Keratinocyte (primary cell): ENCODE measurements around the gene TMUB2. TPM values are rescaled to one million over a fixed set of nuclear protein-coding genes. Genes with fewer than 3 reads are reported as not detected.
A peak's percentile ranks its signal among the peaks of the same experiment; 100 is the strongest.

Experiments used
- DNase-seq: peaks from one replicate; pipeline ENCODE4 v3.0.0-alpha.2; 2011; ENCODE audit warnings: low read depth, missing footprints, low spot score
- FAIRE-seq: peaks from 2 replicates; lab custom pipeline; 2011; peaks lifted over from hg19 to GRCh38; lab: Jason Lieb, UNC
- H2AFZ ChIP-seq: 2 replicates; pipeline ENCODE4 v1.6.0; 2012; ENCODE audit warnings: low read length, control low read depth, inconsistent platforms; ENCODE audit not compliant: control insufficient read depth
- H3K27ac ChIP-seq: 2 replicates; pipeline ENCODE4 v1.5.1; 2011; ENCODE audit warnings: low read length; ENCODE audit not compliant: control insufficient read depth, insufficient read depth
- H3K27me3 ChIP-seq: 3 replicates; pipeline ENCODE4 v1.6.0; 2011; ENCODE audit warnings: low read length; ENCODE audit not compliant: control insufficient read depth, insufficient read depth; ENCODE audit errors: extremely low read depth
- H3K36me3 ChIP-seq, 2 experiments: 2 replicates in 1 of 2; 3 replicates in 1 of 2; pipeline ENCODE4 v1.5.1; 2011; ENCODE audit warnings: low read length in 2 of 2, mild to moderate bottlenecking in 1 of 2; ENCODE audit not compliant: control insufficient read depth in 2 of 2, insufficient read depth in 2 of 2; ENCODE audit errors: extremely low read depth in 1 of 2
- H3K4me1 ChIP-seq: 3 replicates; pipeline ENCODE4 v1.5.1; 2011; ENCODE audit warnings: low read length; ENCODE audit not compliant: control insufficient read depth, insufficient read depth; ENCODE audit errors: extremely low read depth
- H3K4me2 ChIP-seq: 3 replicates; pipeline ENCODE4 v1.6.0; 2011; ENCODE audit warnings: low read depth, low read length; ENCODE audit not compliant: control insufficient read depth, insufficient read depth; ENCODE audit errors: extremely low read depth
- H3K4me3 ChIP-seq, 3 experiments: fragments of 200-600 bp in 1 of 3; sonication (generic) in 1 of 3; 2 replicates in 2 of 3; 3 replicates in 1 of 3; pipeline ENCODE4 v1.5.1; 2011 to 2016; ENCODE audit warnings: low read length in 3 of 3, mild to moderate bottlenecking in 3 of 3, control low read depth in 2 of 3, inconsistent platforms in 1 of 3, low read depth in 1 of 3, mixed read lengths in 1 of 3, mixed run types in 1 of 3, moderate library complexity in 1 of 3; ENCODE audit not compliant: control insufficient read depth in 2 of 3, insufficient read depth in 2 of 3; ENCODE audit errors: extremely low read depth in 1 of 3
- H3K79me2 ChIP-seq: 2 replicates; pipeline ENCODE4 v1.6.0; 2012; ENCODE audit warnings: low read length; ENCODE audit not compliant: control insufficient read depth, insufficient read depth
- H3K9ac ChIP-seq: 3 replicates; pipeline ENCODE4 v1.6.0; 2011; ENCODE audit warnings: low read length; ENCODE audit not compliant: control insufficient read depth, insufficient read depth; ENCODE audit errors: extremely low read depth
- H3K9me1 ChIP-seq: 3 replicates; pipeline ENCODE4 v1.6.0; 2011; ENCODE audit warnings: low read length; ENCODE audit not compliant: control insufficient read depth, insufficient read depth; ENCODE audit errors: extremely low read depth
- H3K9me3 ChIP-seq: 2 replicates; pipeline ENCODE4 v1.5.1; 2012; ENCODE audit warnings: low read depth, low read length; ENCODE audit not compliant: control insufficient read depth
- H4K20me1 ChIP-seq: 3 replicates; pipeline ENCODE4 v1.6.0; 2011; ENCODE audit warnings: low read length; ENCODE audit not compliant: control insufficient read depth, insufficient read depth; ENCODE audit errors: extremely low read depth
- EZH2 ChIP-seq: IDR thresholded peaks from one replicate; pipeline ENCODE4 v1.6.1; 2012; ENCODE audit warnings: inconsistent platforms, mild to moderate bottlenecking, low read length, moderate library complexity
- dilution Hi-C: fragments of 300-500 bp; cut with MboI; formaldehyde crosslinking; loops from one replicate; pipeline ENCODE4 v1.7.0; 2020; ENCODE audit warnings: low sequenced_read_pairs; ENCODE audit not compliant: extremely low pct_ligation_motif_present
- polyA plus RNA-seq, 5 experiments: library from polyadenylated mRNA; depleted of rRNA in 3 of 5; stranded (reverse) in 3 of 5; stranded (forward) in 1 of 5; unstranded in 1 of 5; fragments of >200 nt; gene quantifications; 1 replicate in 1 of 5; 2 replicates in 3 of 5; 3 replicates in 1 of 5; pipeline versions ENCODE4 v1.2.1 to v1.2.3, GENCODE V29; 2011 to 2012; ENCODE audit warnings: missing spikeins in 2 of 5, low read depth in 1 of 5, low replicate concordance in 1 of 5
- TF ChIP-seq, protein P1 (sequence below), 3 experiments: IDR thresholded peaks in 1 of 3; conservative IDR thresholded peaks in 1 of 3; optimal IDR thresholded peaks in 1 of 3; 2 replicates in 2 of 3; 3 replicates in 1 of 3; pipeline versions ENCODE3 to v1.5.1; 2011; ENCODE audit warnings: low read length in 3 of 3, mild to moderate bottlenecking in 3 of 3, moderate library complexity in 2 of 3, control low read depth in 1 of 3, inconsistent platforms in 1 of 3; ENCODE audit not compliant: insufficient read depth in 2 of 3; ENCODE audit errors: extremely low read depth in 1 of 3

Gene TMUB2
- polyA plus RNA-seq, 1 donor (not counting 4 experiments of a cell fraction or from before 2014, with no cell fraction given), result 25.5 TPM

DNA sequence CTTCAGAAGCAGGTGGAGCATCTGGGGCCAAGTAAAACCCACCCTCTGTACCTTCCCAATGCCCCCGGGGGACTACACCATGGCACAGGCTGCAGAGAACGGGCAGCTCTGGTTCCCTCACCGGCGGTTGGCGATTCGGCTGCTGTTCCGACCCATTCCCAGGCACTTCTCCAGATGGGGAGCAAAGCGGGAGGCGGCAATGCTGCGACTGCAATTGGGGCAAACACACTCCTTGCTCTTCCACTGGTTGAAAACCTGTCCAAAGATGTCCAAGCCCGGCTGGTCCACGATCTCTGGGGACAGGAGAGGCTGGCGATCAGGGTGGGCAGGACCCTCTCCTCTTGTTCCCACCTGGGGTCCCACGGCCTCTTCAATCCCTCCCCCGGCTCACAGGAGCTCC is 10.3 kb downstream of the TMUB2 start:
- FAIRE-seq (no peak), DNase-seq (no peak)
- no peak for TF ChIP-seq EZH2
- TF ChIP-seq, protein P1, sequence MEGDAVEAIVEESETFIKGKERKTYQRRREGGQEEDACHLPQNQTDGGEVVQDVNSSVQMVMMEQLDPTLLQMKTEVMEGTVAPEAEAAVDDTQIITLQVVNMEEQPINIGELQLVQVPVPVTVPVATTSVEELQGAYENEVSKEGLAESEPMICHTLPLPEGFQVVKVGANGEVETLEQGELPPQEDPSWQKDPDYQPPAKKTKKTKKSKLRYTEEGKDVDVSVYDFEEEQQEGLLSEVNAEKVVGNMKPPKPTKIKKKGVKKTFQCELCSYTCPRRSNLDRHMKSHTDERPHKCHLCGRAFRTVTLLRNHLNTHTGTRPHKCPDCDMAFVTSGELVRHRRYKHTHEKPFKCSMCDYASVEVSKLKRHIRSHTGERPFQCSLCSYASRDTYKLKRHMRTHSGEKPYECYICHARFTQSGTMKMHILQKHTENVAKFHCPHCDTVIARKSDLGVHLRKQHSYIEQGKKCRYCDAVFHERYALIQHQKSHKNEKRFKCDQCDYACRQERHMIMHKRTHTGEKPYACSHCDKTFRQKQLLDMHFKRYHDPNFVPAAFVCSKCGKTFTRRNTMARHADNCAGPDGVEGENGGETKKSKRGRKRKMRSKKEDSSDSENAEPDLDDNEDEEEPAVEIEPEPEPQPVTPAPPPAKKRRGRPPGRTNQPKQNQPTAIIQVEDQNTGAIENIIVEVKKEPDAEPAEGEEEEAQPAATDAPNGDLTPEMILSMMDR (optimal IDR thresholded peaks at IDR 0.05 in 1 of 3, IDR thresholded peaks at IDR 0.05 in 1 of 3, conservative IDR thresholded peaks at IDR 0.05 in 1 of 3; ENCODE audit: extremely low read depth in 1 of 3, insufficient read depth in 2 of 3, low read length in 3 of 3), result no peak
- no peaks in the 10 kb centered on the region for H3K27me3 ChIP-seq
- H4K20me1 ChIP-seq, result no peaks in the 10 kb centered on the region
- no peaks in the 10 kb centered on the region for H3K9me1 ChIP-seq
- H3K4me3 ChIP-seq, result no peak overlapping the region
- H3K4me2 ChIP-seq, result no peak overlapping the region
- H3K9me3 ChIP-seq, result no peaks in the 10 kb centered on the region
- no peak overlapping the region for H3K9ac ChIP-seq
- no peak overlapping the region for H2AFZ ChIP-seq
- H3K36me3 ChIP-seq, result peaks cover 26 to 29% of the 10 kb centered on the region in 2 experiments
- H3K4me1 ChIP-seq, result peaks cover 20% of the 10 kb centered on the region
- no peak overlapping the region for H3K27ac ChIP-seq
- peaks cover 25% of the 10 kb centered on the region for H3K79me2 ChIP-seq
- dilution Hi-C loops, result no loop called here

DNA sequence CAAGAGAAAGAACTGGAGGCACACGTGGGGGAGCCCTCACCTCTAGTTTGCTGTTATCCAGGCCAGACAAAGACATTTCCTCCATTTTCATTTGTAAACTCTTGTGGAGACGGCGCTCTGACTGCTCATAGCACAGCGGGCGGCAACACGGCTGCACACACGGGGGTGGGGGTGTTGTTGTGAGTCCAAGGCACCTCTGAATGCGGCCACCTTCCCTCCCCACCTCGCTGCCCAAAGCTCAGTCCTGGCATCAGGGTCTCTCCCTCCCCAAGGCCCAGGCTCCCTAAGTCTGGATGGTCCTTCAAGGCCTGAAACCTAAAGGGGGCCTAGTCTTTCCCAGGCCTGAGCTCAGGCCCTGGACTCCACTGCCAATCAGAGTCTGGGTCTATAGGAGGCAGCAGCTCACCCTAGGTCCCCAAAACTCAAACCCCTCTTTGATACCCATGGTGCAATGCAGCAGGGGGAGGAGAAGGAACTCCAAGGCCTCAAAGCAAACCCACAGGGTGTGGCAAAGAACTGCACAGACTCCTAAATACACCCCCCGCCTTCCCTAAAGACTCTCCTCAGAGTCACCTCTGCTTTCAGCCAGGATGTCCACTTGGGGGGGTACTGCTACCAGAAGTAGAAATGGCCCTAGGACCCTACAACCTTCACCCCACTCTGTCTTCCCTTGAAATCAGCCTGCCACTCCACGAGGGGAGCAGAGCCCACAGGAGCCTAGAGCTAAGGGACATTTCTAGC is 11.4 kb downstream of the TMUB2 start:
- Histone ChIP-seq H3K4me1 (peaks cover 20% of the 10 kb centered on the region), H3K9me3 (no peaks in the 10 kb centered on the region), H3K79me2 (peaks cover 25% of the 10 kb centered on the region), H3K36me3 (peaks cover 22 to 25% of the 10 kb centered on the region in 2 experiments), H3K27ac (peak overlapping the region; percentile 85), H3K4me3 (peak overlapping the region; percentile 79 to 85 (median 83)), H3K4me2 (peak overlapping the region; percentile 94), H4K20me1 (no peaks in the 10 kb centered on the region), H3K9me1 (no peaks in the 10 kb centered on the region), H3K27me3 (no peaks in the 10 kb centered on the region), H3K9ac (peak overlapping the region; percentile 90), H2AFZ (no peak overlapping the region)
- TF ChIP-seq EZH2, result no peak
- TF ChIP-seq, protein P1 (optimal IDR thresholded peaks at IDR 0.05 in 1 of 3, IDR thresholded peaks at IDR 0.05 in 1 of 3, conservative IDR thresholded peaks at IDR 0.05 in 1 of 3; ENCODE audit: extremely low read depth in 1 of 3, insufficient read depth in 2 of 3, low read length in 3 of 3), result peak in 2 of 3 experiments; percentile 25 to 36
- DNase-seq, result no peak
- FAIRE-seq, result peak; percentile 65
- dilution Hi-C loops, result no loop called here
